HepG2 (cell line): ENCODE data around the gene ANO9.

Source experiments
- EZH2 ChIP-seq: conservative IDR thresholded peaks from 2 replicates; pipeline ENCODE4 v1.6.1; 2012; ENCODE audit warnings: mild to moderate bottlenecking, low read depth, low read length, moderate library complexity
- GABPA ChIP-seq, 2 experiments: IDR thresholded peaks; 2 replicates each; pipeline ENCODE4 v1.6.1; 2011 to 2016; ENCODE audit warnings: low read depth in 2 of 2, low read length in 1 of 2, missing biosample characterization in 1 of 2, missing genetic modification characterization in 1 of 2
- SSRP1 ChIP-seq: IDR thresholded peaks from 2 replicates; pipeline ENCODE4 v1.6.1; 2016; ENCODE audit warnings: control low read depth
- TARDBP ChIP-seq: sonication (generic); formaldehyde crosslinking; IDR thresholded peaks from 2 replicates; pipeline ENCODE4 v1.8.0; 2022; ENCODE audit warnings: mild to moderate bottlenecking, missing genetic modification reagents
- TF ChIP-seq, protein P1 (sequence below): sonication (generic); formaldehyde crosslinking; IDR thresholded peaks from 2 replicates; pipeline ENCODE4 v1.5.1; 2020; ENCODE audit warnings: mild to moderate bottlenecking, missing genetic modification reagents, borderline replicate concordance
- TF ChIP-seq, protein P2 (sequence below): sonication (generic); formaldehyde crosslinking; IDR thresholded peaks from 2 replicates; pipeline ENCODE4 v1.9.0; 2021; ENCODE audit warnings: missing genetic modification reagents, borderline replicate concordance
- TF ChIP-seq, protein P3 (sequence below): sonication (generic); formaldehyde crosslinking; IDR thresholded peaks from 2 replicates; pipeline ENCODE4 v1.4.0; 2020; ENCODE audit warnings: missing genetic modification reagents
- TF ChIP-seq, protein P4 (sequence below): sonication (generic); formaldehyde crosslinking; IDR thresholded peaks from 2 replicates; pipeline ENCODE4 v1.5.0; 2020; ENCODE audit warnings: mild to moderate bottlenecking, missing genetic modification reagents, moderate library complexity
- TF ChIP-seq, protein P5 (sequence below): IDR thresholded peaks from 2 replicates; pipeline ENCODE4 v1.6.1; 2012; ENCODE audit warnings: inconsistent platforms

DNA sequence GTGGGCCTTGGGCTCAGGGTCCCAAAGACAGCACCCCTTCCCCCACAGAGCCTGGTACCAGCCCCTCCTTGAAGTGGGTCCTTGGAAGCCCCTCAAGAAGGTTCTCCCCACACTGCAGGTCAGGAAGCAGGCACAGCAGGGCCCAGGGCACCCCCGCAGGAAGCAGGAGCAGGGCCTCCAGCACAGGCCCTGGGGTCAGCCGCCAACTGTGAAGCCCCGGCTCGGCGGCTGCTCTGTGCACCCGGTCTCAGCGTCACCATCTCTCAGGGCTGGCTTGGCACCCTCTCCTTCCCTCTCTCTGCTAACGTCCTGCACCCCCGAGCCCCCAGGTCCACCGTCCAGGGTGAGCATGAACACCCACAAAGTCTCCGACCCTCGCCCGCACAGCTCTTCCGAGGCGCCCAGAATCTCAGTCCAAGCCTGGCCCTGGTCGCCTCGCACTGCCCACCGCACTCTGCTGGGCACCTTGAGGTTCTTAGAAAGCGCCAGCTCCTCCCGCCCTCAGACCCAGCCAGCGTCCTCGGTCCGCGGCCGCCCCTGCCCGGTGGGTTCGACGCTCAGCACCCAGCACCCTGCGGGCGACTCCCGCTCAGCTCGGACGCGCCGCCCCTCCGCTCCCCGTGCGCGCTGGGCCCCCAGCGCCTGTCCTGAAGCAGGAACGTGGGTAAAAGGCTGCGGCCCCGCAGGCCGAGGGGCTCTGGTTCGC is 25.6 kb downstream of the ANO9 start:
- TF ChIP-seq, protein P1, sequence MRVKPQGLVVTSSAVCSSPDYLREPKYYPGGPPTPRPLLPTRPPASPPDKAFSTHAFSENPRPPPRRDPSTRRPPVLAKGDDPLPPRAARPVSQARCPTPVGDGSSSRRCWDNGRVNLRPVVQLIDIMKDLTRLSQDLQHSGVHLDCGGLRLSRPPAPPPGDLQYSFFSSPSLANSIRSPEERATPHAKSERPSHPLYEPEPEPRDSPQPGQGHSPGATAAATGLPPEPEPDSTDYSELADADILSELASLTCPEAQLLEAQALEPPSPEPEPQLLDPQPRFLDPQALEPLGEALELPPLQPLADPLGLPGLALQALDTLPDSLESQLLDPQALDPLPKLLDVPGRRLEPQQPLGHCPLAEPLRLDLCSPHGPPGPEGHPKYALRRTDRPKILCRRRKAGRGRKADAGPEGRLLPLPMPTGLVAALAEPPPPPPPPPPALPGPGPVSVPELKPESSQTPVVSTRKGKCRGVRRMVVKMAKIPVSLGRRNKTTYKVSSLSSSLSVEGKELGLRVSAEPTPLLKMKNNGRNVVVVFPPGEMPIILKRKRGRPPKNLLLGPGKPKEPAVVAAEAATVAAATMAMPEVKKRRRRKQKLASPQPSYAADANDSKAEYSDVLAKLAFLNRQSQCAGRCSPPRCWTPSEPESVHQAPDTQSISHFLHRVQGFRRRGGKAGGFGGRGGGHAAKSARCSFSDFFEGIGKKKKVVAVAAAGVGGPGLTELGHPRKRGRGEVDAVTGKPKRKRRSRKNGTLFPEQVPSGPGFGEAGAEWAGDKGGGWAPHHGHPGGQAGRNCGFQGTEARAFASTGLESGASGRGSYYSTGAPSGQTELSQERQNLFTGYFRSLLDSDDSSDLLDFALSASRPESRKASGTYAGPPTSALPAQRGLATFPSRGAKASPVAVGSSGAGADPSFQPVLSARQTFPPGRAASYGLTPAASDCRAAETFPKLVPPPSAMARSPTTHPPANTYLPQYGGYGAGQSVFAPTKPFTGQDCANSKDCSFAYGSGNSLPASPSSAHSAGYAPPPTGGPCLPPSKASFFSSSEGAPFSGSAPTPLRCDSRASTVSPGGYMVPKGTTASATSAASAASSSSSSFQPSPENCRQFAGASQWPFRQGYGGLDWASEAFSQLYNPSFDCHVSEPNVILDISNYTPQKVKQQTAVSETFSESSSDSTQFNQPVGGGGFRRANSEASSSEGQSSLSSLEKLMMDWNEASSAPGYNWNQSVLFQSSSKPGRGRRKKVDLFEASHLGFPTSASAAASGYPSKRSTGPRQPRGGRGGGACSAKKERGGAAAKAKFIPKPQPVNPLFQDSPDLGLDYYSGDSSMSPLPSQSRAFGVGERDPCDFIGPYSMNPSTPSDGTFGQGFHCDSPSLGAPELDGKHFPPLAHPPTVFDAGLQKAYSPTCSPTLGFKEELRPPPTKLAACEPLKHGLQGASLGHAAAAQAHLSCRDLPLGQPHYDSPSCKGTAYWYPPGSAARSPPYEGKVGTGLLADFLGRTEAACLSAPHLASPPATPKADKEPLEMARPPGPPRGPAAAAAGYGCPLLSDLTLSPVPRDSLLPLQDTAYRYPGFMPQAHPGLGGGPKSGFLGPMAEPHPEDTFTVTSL (CRISPR knock-in tag) = no peak
- TF ChIP-seq, protein P2, sequence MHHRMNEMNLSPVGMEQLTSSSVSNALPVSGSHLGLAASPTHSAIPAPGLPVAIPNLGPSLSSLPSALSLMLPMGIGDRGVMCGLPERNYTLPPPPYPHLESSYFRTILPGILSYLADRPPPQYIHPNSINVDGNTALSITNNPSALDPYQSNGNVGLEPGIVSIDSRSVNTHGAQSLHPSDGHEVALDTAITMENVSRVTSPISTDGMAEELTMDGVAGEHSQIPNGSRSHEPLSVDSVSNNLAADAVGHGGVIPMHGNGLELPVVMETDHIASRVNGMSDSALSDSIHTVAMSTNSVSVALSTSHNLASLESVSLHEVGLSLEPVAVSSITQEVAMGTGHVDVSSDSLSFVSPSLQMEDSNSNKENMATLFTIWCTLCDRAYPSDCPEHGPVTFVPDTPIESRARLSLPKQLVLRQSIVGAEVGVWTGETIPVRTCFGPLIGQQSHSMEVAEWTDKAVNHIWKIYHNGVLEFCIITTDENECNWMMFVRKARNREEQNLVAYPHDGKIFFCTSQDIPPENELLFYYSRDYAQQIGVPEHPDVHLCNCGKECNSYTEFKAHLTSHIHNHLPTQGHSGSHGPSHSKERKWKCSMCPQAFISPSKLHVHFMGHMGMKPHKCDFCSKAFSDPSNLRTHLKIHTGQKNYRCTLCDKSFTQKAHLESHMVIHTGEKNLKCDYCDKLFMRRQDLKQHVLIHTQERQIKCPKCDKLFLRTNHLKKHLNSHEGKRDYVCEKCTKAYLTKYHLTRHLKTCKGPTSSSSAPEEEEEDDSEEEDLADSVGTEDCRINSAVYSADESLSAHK = no peak
- no peak for TF ChIP-seq GABPA (IDR thresholded peaks at IDR 0.05; ENCODE audit: low read depth, low read length)
- TF ChIP-seq GABPA (CRISPR knock-in tag; IDR thresholded peaks at IDR 0.05; ENCODE audit: low read depth) = no peak
- TF ChIP-seq, protein P3, sequence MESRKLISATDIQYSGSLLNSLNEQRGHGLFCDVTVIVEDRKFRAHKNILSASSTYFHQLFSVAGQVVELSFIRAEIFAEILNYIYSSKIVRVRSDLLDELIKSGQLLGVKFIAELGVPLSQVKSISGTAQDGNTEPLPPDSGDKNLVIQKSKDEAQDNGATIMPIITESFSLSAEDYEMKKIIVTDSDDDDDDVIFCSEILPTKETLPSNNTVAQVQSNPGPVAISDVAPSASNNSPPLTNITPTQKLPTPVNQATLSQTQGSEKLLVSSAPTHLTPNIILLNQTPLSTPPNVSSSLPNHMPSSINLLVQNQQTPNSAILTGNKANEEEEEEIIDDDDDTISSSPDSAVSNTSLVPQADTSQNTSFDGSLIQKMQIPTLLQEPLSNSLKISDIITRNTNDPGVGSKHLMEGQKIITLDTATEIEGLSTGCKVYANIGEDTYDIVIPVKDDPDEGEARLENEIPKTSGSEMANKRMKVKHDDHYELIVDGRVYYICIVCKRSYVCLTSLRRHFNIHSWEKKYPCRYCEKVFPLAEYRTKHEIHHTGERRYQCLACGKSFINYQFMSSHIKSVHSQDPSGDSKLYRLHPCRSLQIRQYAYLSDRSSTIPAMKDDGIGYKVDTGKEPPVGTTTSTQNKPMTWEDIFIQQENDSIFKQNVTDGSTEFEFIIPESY (CRISPR knock-in tag) = peak; percentile 27; the same call in 1 of the 2 replicates
- TF ChIP-seq SSRP1 (CRISPR knock-in tag) = no peak
- TF ChIP-seq, protein P4, sequence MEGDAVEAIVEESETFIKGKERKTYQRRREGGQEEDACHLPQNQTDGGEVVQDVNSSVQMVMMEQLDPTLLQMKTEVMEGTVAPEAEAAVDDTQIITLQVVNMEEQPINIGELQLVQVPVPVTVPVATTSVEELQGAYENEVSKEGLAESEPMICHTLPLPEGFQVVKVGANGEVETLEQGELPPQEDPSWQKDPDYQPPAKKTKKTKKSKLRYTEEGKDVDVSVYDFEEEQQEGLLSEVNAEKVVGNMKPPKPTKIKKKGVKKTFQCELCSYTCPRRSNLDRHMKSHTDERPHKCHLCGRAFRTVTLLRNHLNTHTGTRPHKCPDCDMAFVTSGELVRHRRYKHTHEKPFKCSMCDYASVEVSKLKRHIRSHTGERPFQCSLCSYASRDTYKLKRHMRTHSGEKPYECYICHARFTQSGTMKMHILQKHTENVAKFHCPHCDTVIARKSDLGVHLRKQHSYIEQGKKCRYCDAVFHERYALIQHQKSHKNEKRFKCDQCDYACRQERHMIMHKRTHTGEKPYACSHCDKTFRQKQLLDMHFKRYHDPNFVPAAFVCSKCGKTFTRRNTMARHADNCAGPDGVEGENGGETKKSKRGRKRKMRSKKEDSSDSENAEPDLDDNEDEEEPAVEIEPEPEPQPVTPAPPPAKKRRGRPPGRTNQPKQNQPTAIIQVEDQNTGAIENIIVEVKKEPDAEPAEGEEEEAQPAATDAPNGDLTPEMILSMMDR = no peak; the same call in 1 of the 2 replicates
- no peak for TF ChIP-seq EZH2
- TF ChIP-seq, protein P5, sequence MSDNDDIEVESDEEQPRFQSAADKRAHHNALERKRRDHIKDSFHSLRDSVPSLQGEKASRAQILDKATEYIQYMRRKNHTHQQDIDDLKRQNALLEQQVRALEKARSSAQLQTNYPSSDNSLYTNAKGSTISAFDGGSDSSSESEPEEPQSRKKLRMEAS = no peak; the same call in 1 of the 2 replicates
- no peak for TF ChIP-seq TARDBP (CRISPR knock-in tag)
